ENCODE results near the gene UNC79. TPM values are rescaled to one million over a fixed set of nuclear protein-coding genes. Genes with fewer than 3 reads are reported as not detected.
"Not testable (repeated sequence)": the region's sequence is repeated elsewhere in the genome, so short reads cannot be mapped to it uniquely, and the experiment has no call there.

Gene UNC79
- 0.25 TPM for total RNA-seq
- long read RNA-seq, partial matches to known transcripts = 0 of 1 reads
- long read RNA-seq, other reads (novel, unspliced or antisense) = 1 of 1 reads

GRCh38 chr14:93430315-93431035, at the start of gene UNC79:
Gene UNC79 (plus strand): TSS chr14:93430939. CDS start chr14:93431030, 91 bp downstream.
- intact Hi-C loops (cut with micrococcal nuclease) = no loop called here
- no peak within 1 kb of the TSS for H3K27ac ChIP-seq (replicated peaks)

DNA sequence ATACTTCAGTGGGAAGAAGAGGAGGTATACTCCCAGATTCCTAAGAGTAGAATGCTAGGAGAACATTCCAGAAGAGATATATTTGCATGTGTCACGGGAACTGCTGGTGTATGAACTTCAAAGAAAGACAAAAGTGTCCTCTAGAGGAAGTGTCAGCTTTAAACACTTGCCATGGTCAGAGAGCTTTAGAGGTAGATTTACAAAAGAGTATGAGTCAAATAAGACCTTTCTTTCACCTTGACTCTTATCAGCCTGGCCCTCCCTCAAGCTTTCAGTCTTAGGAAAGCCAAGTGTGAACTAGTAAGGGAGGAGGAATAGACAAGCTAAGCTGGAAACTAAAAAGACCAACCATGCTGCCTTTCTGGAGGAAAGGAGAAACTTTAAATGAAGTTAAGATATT, 49.1 kb upstream of the UNC79 start:
- H3K36me3 ChIP-seq = no peaks in the 10 kb centered on the region

More at GRCh38 chr14:93430315-93431035, at the start of gene UNC79:
- Histone ChIP-seq H3K4me1 (peaks cover 5% of the 10 kb centered on the region), H3K9me3 (replicated peaks) (peaks cover 32% of the 10 kb centered on the region), H3K4me3 (peak within 1 kb of the TSS; percentile 55), H3K36me3 (no peaks in the 10 kb centered on the region), H3K27me3 (ENCODE audit: low read depth) (peaks cover 52% of the 10 kb centered on the region)
- TF ChIP-seq, protein P1, sequence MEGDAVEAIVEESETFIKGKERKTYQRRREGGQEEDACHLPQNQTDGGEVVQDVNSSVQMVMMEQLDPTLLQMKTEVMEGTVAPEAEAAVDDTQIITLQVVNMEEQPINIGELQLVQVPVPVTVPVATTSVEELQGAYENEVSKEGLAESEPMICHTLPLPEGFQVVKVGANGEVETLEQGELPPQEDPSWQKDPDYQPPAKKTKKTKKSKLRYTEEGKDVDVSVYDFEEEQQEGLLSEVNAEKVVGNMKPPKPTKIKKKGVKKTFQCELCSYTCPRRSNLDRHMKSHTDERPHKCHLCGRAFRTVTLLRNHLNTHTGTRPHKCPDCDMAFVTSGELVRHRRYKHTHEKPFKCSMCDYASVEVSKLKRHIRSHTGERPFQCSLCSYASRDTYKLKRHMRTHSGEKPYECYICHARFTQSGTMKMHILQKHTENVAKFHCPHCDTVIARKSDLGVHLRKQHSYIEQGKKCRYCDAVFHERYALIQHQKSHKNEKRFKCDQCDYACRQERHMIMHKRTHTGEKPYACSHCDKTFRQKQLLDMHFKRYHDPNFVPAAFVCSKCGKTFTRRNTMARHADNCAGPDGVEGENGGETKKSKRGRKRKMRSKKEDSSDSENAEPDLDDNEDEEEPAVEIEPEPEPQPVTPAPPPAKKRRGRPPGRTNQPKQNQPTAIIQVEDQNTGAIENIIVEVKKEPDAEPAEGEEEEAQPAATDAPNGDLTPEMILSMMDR (IDR thresholded peaks at IDR 0.05; ENCODE audit: borderline replicate concordance) = no peak
- no peak for DNase-seq

DNA sequence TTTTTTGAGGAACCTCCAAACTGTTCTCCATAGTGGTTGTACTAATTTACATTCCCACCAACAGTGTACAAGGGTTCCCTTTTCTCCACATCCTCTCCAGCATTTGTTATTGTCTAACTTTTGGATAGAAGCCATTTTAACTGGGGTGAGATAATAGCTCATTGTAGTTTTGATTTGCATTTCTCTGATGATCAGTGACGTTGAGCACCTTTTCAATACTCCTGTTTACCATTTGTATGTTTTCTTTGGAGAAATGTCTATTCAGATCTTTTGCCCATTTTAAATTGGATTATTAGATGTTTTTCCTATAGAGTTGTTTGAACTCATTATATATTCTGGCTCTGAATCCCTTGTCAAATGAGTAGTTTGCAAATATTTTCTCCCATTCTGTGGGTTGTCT, 46.5 kb upstream of the UNC79 start:
- H3K36me3 ChIP-seq; H3K27ac ChIP-seq (replicated peaks); intact Hi-C loops (cut with micrococcal nuclease): not testable (repeated sequence)

More for the DNA sequence above, 49.1 kb upstream of the UNC79 start:
- Histone ChIP-seq H3K27ac (replicated peaks) (no peak overlapping the region), H3K27me3 (ENCODE audit: low read depth) (no peaks in the 10 kb centered on the region), H3K4me1 (no peaks in the 10 kb centered on the region), H3K4me3 (no peak overlapping the region), H3K9me3 (replicated peaks) (no peaks in the 10 kb centered on the region)
- intact Hi-C loops (cut with micrococcal nuclease) = no loop called here
- TF ChIP-seq, protein P1 (IDR thresholded peaks at IDR 0.05; ENCODE audit: borderline replicate concordance) = no peak
- DNase-seq = no peak

GRCh38 chr14:93395231-93395630, 35.5 kb upstream of the UNC79 start:
- Histone ChIP-seq H3K9me3 (replicated peaks) (peaks cover 23% of the 10 kb centered on the region), H3K27ac (replicated peaks) (no peak overlapping the region), H3K27me3 (ENCODE audit: low read depth) (peaks cover under 1% of the 10 kb centered on the region), H3K4me1 (no peaks in the 10 kb centered on the region), H3K36me3 (no peaks in the 10 kb centered on the region), H3K4me3 (no peak overlapping the region)
- no peak for DNase-seq
- TF ChIP-seq, protein P1 (IDR thresholded peaks at IDR 0.05; ENCODE audit: borderline replicate concordance) = no peak
- intact Hi-C loops (cut with micrococcal nuclease) = no loop called here

More for the DNA sequence above, 46.5 kb upstream of the UNC79 start:
- H3K27me3 ChIP-seq (ENCODE audit: low read depth); DNase-seq; H3K4me1 ChIP-seq; H3K9me3 ChIP-seq (replicated peaks); H3K4me3 ChIP-seq: not testable (repeated sequence)

DNA sequence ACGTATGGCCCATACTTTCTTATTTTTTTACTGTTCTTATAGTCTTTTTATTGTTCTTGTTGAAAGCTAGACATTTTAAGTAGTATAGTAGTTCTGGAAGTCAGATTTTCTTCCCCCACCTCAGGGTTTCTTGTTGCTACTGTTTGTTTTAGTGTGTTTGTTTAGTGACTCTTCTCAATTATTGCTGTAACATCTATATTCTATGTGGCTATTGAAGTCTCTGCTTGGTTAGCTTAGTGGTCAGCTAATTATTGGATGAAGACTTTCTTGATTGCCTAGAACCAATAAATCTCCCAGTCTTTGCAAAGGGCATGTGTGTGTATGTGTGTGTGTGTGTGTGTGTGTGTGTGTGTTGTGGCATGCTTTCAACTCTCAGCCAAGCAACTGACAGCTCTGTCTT, 34.3 kb upstream of the UNC79 start:
- Histone ChIP-seq H3K4me1 (no peaks in the 10 kb centered on the region), H3K9me3 (replicated peaks) (peaks cover 23% of the 10 kb centered on the region), H3K36me3 (no peaks in the 10 kb centered on the region), H3K4me3 (no peak overlapping the region), H3K27me3 (ENCODE audit: low read depth) (peaks cover 8% of the 10 kb centered on the region), H3K27ac (replicated peaks) (no peak overlapping the region)
- intact Hi-C loops (cut with micrococcal nuclease) = no loop called here
- DNase-seq = no peak
- TF ChIP-seq, protein P1 (IDR thresholded peaks at IDR 0.05; ENCODE audit: borderline replicate concordance) = no peak

- DNase-seq = no peak
- Histone ChIP-seq H3K4me1 (no peaks in the 10 kb centered on the region), H3K36me3 (no peaks in the 10 kb centered on the region), H3K27me3 (ENCODE audit: low read depth) (peaks cover 11% of the 10 kb centered on the region), H3K4me3 (no peak overlapping the region), H3K27ac (replicated peaks) (no peak overlapping the region), H3K9me3 (replicated peaks) (peaks cover 23% of the 10 kb centered on the region)
- intact Hi-C loops (cut with micrococcal nuclease) = no loop called here
- TF ChIP-seq, protein P1 (IDR thresholded peaks at IDR 0.05; ENCODE audit: borderline replicate concordance) = no peak
These were observed 32.2 kb upstream of the UNC79 start for GRCh38 chr14:93398491-93398890.

Data from left ventricle myocardium inferior (tissue), 1 donor.